ENCODE results near the gene ATXN10. TPM values are rescaled to one million over a fixed set of nuclear protein-coding genes. Genes with fewer than 3 reads are reported as not detected.

The ATXN10 gene
- total and polyA plus RNA-seq, 2 of the 13 experiments (the other 11 are each of a cell fraction or from before 2014, with no cell fraction given) = 60.1 to 194 TPM

DNA sequence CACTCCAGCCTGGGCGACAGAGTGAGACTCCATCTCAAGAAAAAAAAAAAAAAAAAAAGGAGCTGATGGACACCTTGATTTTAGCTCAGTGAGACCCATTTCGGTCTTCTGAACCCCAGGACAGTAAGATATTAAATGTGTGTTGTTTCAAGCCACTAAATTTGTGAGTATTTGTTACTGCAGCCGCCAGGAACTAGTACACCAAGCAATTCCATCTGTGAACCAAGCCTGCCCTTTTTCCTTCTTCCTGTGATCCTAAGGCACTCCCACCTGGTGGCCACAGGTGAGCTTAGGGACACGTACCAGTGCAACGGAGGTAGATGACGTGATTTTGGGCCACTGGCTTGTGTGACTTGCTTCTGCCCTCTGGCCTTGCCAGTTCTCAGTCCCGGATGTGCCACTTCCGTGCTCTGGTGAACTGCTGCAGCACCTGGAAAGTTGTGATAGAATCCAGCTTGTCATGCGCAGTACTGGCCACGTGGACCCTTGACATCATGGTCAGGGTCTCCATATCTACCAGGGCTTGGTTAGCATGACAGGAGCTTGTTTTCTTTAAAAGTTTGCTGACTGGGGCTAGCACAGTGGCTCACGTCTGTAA is 19.6 kb upstream of the ATXN10 start:
- Histone ChIP-seq H3K36me3 (replicated peaks in 1 of 2; ENCODE audit: control insufficient read depth in 1 of 2, insufficient read depth in 2 of 2, low read length in 2 of 2) (no peaks in the 10 kb centered on the region), H3K9me3 (ENCODE audit: low read length) (no peaks in the 10 kb centered on the region), H3K4me3 (replicated peaks in 1 of 3; ENCODE audit: insufficient read depth in 1 of 3, low read depth in 2 of 3, low read length in 3 of 3) (peak overlapping the region in 1 of 3 experiments; percentile 57; a peak in 2 of 6 replicates), H4K20me1 (ENCODE audit: insufficient read depth, low read length) (no peaks in the 10 kb centered on the region), H3K27me3 (ENCODE audit: control insufficient read depth in 1 of 2, insufficient read depth in 2 of 2, low read length in 2 of 2) (no peaks in the 10 kb centered on the region), H3K27ac (ENCODE audit: extremely low read length, insufficient read depth, low read length) (peak overlapping the region; percentile 77), H2AFZ (ENCODE audit: low read length) (no peak overlapping the region), H3K79me2 (ENCODE audit: insufficient read depth, low read length) (no peaks in the 10 kb centered on the region), H3K9ac (ENCODE audit: insufficient read depth, low read depth, low read length) (peak overlapping the region; percentile 51), H3K4me1 (ENCODE audit: insufficient read depth, low read length) (peaks cover 72% of the 10 kb centered on the region), H3K4me2 (ENCODE audit: low read depth, low read length) (peak overlapping the region; percentile 84)
- no TSS peak for BruUV-seq (replicated peaks)
- FAIRE-seq = no peak
- POLR2A ChIA-PET = interaction anchor here (1.3 to 2.1 kb wide), 2 partner anchors 16 to 20 kb away, joined by 5 to 6 read pairs; partner anchors contain the start of gene ATXN10
- CTCF ChIA-PET (ENCODE audit: low intra/inter-chr PET ratio, low total read pairs) = no interaction called here
- DNase-seq (ENCODE audit: low spot score) = no peak
- in situ Hi-C loops (cut with HindIII; ENCODE audit: extremely low pct_ligation_motif_present, low pct_unique_long_range_greater_than_20kb) (no loop called here), intact Hi-C loops (cut with micrococcal nuclease; ENCODE audit: unreplicated experiment) (loop anchor here (2.0 kb wide), 2 partner anchors 21 to 91 kb away; no protein-coding TSS in a partner anchor)
- no peak for ATAC-seq
- 83% methylated on average over 10 of the region's 11 CpGs for WGBS (ENCODE audit: low lambda C conversion rate)
- TF ChIP-seq, protein P1, sequence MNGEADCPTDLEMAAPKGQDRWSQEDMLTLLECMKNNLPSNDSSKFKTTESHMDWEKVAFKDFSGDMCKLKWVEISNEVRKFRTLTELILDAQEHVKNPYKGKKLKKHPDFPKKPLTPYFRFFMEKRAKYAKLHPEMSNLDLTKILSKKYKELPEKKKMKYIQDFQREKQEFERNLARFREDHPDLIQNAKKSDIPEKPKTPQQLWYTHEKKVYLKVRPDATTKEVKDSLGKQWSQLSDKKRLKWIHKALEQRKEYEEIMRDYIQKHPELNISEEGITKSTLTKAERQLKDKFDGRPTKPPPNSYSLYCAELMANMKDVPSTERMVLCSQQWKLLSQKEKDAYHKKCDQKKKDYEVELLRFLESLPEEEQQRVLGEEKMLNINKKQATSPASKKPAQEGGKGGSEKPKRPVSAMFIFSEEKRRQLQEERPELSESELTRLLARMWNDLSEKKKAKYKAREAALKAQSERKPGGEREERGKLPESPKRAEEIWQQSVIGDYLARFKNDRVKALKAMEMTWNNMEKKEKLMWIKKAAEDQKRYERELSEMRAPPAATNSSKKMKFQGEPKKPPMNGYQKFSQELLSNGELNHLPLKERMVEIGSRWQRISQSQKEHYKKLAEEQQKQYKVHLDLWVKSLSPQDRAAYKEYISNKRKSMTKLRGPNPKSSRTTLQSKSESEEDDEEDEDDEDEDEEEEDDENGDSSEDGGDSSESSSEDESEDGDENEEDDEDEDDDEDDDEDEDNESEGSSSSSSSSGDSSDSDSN (CRISPR knock-in tag; IDR thresholded peaks at IDR 0.05) = 0 out of 2 replicates have a peak, but pooled peaks have one; percentile 5
- TF ChIP-seq, protein P2, sequence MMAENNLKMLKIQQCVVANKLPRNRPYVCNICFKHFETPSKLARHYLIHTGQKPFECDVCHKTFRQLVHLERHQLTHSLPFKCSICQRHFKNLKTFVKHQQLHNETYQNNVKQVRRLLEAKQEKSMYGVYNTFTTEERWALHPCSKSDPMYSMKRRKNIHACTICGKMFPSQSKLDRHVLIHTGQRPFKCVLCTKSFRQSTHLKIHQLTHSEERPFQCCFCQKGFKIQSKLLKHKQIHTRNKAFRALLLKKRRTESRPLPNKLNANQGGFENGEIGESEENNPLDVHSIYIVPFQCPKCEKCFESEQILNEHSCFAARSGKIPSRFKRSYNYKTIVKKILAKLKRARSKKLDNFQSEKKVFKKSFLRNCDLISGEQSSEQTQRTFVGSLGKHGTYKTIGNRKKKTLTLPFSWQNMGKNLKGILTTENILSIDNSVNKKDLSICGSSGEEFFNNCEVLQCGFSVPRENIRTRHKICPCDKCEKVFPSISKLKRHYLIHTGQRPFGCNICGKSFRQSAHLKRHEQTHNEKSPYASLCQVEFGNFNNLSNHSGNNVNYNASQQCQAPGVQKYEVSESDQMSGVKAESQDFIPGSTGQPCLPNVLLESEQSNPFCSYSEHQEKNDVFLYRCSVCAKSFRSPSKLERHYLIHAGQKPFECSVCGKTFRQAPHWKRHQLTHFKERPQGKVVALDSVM (CRISPR knock-in tag; IDR thresholded peaks at IDR 0.05) = no peak
- TF ChIP-seq FOXP1 (IDR thresholded peaks at IDR 0.05) = no peak
- no peak for TF ChIP-seq FOXP1 (CRISPR knock-in tag; IDR thresholded peaks at IDR 0.05)
- no peak for TF ChIP-seq ZIK1 (CRISPR knock-in tag; IDR thresholded peaks at IDR 0.05; ENCODE audit: borderline replicate concordance, low read depth)
- TF ChIP-seq ZNF839 (CRISPR knock-in tag; IDR thresholded peaks at IDR 0.05; ENCODE audit: borderline replicate concordance) = no peak
- peak; percentile 13; the same call in 1 of the 2 replicates for TF ChIP-seq TOPORS (CRISPR knock-in tag; IDR thresholded peaks at IDR 0.05)
- TF ChIP-seq, protein P3, sequence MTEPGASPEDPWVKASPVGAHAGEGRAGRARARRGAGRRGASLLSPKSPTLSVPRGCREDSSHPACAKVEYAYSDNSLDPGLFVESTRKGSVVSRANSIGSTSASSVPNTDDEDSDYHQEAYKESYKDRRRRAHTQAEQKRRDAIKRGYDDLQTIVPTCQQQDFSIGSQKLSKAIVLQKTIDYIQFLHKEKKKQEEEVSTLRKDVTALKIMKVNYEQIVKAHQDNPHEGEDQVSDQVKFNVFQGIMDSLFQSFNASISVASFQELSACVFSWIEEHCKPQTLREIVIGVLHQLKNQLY (CRISPR knock-in tag; IDR thresholded peaks at IDR 0.05) = no peak
- TF ChIP-seq, protein P4, sequence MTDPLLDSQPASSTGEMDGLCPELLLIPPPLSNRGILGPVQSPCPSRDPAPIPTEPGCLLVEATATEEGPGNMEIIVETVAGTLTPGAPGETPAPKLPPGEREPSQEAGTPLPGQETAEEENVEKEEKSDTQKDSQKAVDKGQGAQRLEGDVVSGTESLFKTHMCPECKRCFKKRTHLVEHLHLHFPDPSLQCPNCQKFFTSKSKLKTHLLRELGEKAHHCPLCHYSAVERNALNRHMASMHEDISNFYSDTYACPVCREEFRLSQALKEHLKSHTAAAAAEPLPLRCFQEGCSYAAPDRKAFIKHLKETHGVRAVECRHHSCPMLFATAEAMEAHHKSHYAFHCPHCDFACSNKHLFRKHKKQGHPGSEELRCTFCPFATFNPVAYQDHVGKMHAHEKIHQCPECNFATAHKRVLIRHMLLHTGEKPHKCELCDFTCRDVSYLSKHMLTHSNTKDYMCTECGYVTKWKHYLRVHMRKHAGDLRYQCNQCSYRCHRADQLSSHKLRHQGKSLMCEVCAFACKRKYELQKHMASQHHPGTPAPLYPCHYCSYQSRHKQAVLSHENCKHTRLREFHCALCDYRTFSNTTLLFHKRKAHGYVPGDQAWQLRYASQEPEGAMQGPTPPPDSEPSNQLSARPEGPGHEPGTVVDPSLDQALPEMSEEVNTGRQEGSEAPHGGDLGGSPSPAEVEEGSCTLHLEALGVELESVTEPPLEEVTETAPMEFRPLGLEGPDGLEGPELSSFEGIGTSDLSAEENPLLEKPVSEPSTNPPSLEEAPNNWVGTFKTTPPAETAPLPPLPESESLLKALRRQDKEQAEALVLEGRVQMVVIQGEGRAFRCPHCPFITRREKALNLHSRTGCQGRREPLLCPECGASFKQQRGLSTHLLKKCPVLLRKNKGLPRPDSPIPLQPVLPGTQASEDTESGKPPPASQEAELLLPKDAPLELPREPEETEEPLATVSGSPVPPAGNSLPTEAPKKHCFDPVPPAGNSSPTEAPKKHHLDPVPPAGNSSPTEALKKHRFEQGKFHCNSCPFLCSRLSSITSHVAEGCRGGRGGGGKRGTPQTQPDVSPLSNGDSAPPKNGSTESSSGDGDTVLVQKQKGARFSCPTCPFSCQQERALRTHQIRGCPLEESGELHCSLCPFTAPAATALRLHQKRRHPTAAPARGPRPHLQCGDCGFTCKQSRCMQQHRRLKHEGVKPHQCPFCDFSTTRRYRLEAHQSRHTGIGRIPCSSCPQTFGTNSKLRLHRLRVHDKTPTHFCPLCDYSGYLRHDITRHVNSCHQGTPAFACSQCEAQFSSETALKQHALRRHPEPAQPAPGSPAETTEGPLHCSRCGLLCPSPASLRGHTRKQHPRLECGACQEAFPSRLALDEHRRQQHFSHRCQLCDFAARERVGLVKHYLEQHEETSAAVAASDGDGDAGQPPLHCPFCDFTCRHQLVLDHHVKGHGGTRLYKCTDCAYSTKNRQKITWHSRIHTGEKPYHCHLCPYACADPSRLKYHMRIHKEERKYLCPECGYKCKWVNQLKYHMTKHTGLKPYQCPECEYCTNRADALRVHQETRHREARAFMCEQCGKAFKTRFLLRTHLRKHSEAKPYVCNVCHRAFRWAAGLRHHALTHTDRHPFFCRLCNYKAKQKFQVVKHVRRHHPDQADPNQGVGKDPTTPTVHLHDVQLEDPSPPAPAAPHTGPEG (CRISPR knock-in tag; IDR thresholded peaks at IDR 0.05) = no peak
- TF ChIP-seq DMAP1 (CRISPR knock-in tag; IDR thresholded peaks at IDR 0.05) = no peak
- no peak for TF ChIP-seq HNRNPLL (IDR thresholded peaks at IDR 0.05; ENCODE audit: low read depth, low read length, poor library complexity, severe bottlenecking)
- 0 out of 2 replicates have a peak, but pooled peaks have one; percentile 18 for TF ChIP-seq SRY (CRISPR knock-in tag; IDR thresholded peaks at IDR 0.05)
- no peak for TF ChIP-seq ZNF30 (CRISPR knock-in tag; IDR thresholded peaks at IDR 0.05)
- TF ChIP-seq ZNF34 (CRISPR knock-in tag; IDR thresholded peaks at IDR 0.05; ENCODE audit: borderline replicate concordance) = no peak

Measured in HepG2 (cell line).